ENCODE measurements around the gene BSG. TPM values are rescaled to one million over a fixed set of nuclear protein-coding genes. Genes with fewer than 3 reads are reported as not detected.

BSG gene
- total RNA-seq, 2 donors from 2014 or later = 557 to 1,261 TPM

DNA sequence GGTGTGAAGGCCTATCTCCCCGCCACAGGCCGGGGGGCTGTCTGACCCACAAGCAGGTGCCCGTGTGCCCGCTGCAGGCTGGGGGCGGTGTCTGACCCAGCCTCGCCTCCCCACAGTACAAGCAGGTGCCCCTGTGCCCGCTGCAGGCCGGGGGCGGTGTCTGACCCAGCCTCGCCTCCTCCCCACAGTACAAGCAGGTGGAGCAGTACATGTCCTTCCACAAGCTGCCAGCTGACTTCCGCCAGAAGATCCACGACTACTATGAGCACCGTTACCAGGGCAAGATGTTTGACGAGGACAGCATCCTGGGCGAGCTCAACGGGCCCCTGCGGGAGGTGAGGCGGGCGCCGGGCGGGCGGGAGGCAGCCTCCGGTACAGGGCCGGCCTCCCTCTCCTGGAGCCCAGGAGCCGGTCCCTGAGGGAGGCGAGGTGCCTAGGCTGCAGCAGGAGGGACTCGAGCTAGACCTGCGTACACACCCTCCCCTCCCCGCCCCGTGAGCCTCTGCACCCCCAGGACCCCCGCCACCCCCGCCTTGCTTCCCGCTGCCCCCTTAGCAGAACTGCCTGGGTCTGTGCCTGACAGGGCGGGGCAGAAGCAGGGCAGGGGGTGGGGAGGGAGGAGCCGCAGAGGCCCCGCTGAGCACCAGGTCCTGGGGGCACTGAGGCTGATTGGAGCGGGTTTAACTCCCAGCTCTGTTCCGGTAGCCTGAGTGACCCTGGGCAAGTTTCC, 37.8 kb downstream of the BSG start:
- WGBS = 42% methylated on average over 35 of the region's 38 CpGs
- TF ChIP-seq POLR2A (IDR thresholded peaks at IDR 0.05) (no peak), POLR2AphosphoS5 (IDR thresholded peaks at IDR 0.05) (no peak)
- TF ChIP-seq, protein P1, sequence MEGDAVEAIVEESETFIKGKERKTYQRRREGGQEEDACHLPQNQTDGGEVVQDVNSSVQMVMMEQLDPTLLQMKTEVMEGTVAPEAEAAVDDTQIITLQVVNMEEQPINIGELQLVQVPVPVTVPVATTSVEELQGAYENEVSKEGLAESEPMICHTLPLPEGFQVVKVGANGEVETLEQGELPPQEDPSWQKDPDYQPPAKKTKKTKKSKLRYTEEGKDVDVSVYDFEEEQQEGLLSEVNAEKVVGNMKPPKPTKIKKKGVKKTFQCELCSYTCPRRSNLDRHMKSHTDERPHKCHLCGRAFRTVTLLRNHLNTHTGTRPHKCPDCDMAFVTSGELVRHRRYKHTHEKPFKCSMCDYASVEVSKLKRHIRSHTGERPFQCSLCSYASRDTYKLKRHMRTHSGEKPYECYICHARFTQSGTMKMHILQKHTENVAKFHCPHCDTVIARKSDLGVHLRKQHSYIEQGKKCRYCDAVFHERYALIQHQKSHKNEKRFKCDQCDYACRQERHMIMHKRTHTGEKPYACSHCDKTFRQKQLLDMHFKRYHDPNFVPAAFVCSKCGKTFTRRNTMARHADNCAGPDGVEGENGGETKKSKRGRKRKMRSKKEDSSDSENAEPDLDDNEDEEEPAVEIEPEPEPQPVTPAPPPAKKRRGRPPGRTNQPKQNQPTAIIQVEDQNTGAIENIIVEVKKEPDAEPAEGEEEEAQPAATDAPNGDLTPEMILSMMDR (IDR thresholded peaks at IDR 0.05) = no peak
- intact Hi-C loops (cut with DNase I) = no loop called here

DNA sequence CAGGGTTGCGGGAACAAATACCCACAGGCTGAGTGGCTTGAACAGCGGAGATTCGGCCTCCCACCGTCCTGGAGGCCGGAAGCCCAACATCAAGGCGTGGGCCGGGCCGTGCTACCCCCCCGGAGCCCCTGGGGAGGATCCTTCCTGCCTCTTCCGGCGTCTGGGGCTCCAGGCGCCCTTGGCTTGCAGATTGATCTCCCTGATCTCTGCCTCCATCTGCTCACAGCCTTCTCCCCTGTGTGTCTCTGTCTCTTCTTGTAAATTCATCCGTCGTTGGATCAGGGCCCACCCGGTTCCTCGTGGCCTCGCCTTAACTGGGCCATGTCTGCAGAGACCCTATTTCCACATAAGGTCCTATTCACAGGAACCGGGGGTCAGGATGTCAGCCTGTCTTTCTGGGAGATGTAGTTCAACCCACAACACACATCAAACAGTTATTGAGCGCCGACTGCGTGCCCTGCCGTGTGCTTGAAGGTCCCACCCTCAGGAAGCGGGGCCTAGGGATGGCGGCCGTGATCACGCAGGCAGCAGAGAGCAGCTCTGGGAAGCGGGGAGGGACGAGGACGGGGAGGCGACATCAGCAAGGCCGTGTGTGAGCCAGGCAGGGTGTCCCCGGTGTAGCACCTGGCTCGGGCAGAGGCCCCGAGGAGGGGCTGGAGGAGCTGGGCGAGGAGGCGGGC, 38.5 kb downstream of the BSG start:
- H3K27me3 ChIP-seq (replicated peaks; ENCODE audit: insufficient read depth) = no peaks in the 10 kb centered on the region
- no peaks in the 10 kb centered on the region for H3K9me3 ChIP-seq
- H3K27ac ChIP-seq = no peak overlapping the region
- WGBS = 31% methylated on average over 30 of the region's 36 CpGs
- TF ChIP-seq, protein P1 (IDR thresholded peaks at IDR 0.05) = no peak
- no peak for TF ChIP-seq POLR2AphosphoS5 (IDR thresholded peaks at IDR 0.05)
- no peak for TF ChIP-seq POLR2A (IDR thresholded peaks at IDR 0.05)
- no peak for DNase-seq (ENCODE audit: low spot score)
- H3K36me3 ChIP-seq = no peaks in the 10 kb centered on the region
- intact Hi-C loops (cut with DNase I) = no loop called here
- no peaks in the 10 kb centered on the region for H3K4me1 ChIP-seq (replicated peaks)
- H3K4me3 ChIP-seq = no peak overlapping the region

More for the DNA sequence above, 37.8 kb downstream of the BSG start:
- no peaks in the 10 kb centered on the region for H3K36me3 ChIP-seq
- H3K9me3 ChIP-seq = no peaks in the 10 kb centered on the region
- H3K4me1 ChIP-seq (replicated peaks) = no peaks in the 10 kb centered on the region
- DNase-seq (ENCODE audit: low spot score) = no peak
- H3K27me3 ChIP-seq (replicated peaks; ENCODE audit: insufficient read depth) = no peaks in the 10 kb centered on the region
- H3K4me3 ChIP-seq = no peak overlapping the region
- H3K27ac ChIP-seq = no peak overlapping the region

DNA sequence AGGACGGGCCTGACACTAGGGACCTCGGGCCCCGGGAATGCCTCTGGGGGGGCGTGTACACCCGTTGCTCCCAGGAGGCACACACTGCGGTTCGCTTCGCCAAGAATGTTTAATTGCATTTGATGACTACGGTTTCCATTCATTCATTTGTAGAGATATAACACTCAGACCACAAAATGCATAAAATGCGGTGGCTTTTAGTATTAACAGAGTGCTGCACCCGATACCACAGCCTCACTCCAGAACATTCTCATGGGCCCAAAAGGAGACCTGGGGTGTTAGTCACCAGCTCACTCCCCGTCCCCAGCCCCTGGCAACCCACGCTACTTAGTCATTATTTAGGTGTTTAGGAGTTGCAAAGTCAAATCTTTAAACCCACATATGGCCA, 39.1 kb downstream of the BSG start:
- H3K27me3 ChIP-seq (replicated peaks; ENCODE audit: insufficient read depth) = no peaks in the 10 kb centered on the region
- intact Hi-C loops (cut with DNase I) = no loop called here
- no peaks in the 10 kb centered on the region for H3K36me3 ChIP-seq
- no peak for DNase-seq (ENCODE audit: low spot score)
- no peak overlapping the region for H3K4me3 ChIP-seq
- H3K27ac ChIP-seq = no peak overlapping the region
- no peaks in the 10 kb centered on the region for H3K9me3 ChIP-seq
- TF ChIP-seq, protein P1 (IDR thresholded peaks at IDR 0.05) = no peak
- TF ChIP-seq POLR2AphosphoS5 (IDR thresholded peaks at IDR 0.05) (no peak), POLR2A (IDR thresholded peaks at IDR 0.05) (no peak)
- H3K4me1 ChIP-seq (replicated peaks) = no peaks in the 10 kb centered on the region
- WGBS = 53% methylated on average over 13 of the region's 13 CpGs

DNA sequence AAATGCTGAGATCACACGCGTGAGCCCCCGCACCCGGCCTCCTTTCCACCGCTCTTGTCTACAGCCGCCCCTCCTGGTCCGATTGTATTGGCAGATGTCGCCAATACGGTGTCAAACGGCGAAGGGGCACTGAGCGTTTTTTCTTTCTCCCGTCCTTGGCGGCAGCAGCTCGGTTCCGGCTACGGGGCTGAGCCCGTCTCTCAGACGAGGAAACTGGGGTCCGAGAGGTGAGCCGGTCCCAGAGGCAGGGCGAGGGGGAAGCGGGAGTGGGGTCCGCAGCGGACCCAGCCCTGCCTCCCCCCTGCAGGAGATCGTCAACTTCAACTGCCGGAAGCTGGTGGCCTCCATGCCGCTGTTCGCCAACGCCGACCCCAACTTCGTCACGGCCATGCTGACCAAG, 40.5 kb downstream of the BSG start:
- no peaks in the 10 kb centered on the region for H3K36me3 ChIP-seq
- H3K9me3 ChIP-seq = no peaks in the 10 kb centered on the region
- WGBS = 90% methylated on average over 32 of the region's 33 CpGs
- no peaks in the 10 kb centered on the region for H3K27me3 ChIP-seq (replicated peaks; ENCODE audit: insufficient read depth)
- no peaks in the 10 kb centered on the region for H3K4me1 ChIP-seq (replicated peaks)
- intact Hi-C loops (cut with DNase I) = no loop called here
- H3K27ac ChIP-seq = no peak overlapping the region
- DNase-seq (ENCODE audit: low spot score) = no peak
- H3K4me3 ChIP-seq = no peak overlapping the region
- no peak for TF ChIP-seq POLR2A (IDR thresholded peaks at IDR 0.05)
- TF ChIP-seq, protein P1 (IDR thresholded peaks at IDR 0.05) = no peak
- TF ChIP-seq POLR2AphosphoS5 (IDR thresholded peaks at IDR 0.05) = no peak

All from prostate gland (tissue), 2 donors.